ENCODE results near the gene MAP3K5.

Gene MAP3K5

DNA sequence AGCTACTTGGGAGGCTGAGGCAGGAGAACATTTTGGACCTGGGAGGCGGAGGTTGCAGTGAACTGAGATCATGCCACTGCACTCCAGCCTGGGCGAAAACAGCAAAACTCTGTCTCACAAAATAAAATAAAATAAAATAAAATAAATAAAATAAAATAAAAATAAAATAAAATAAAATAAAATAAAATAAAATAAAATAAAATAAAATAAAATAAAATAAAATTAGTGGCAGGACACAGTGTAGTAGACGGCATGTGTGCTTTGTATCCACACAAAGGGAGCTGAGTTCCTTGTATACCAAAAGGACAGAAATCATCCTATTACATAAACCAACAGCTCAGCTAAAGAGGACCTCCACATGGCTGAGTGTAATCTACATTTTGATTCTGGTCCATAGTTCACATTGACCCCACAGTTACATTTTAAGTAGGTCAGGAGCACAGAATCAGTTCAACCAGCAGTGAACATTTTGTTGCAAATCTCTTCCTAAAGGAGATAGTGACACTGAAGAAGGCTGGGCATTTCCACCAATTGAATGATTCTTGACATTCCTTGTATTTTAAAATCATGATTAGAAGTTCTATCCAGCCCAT is 150.3 kb downstream of the MAP3K5 start:
- TF ChIP-seq OSR1 (CRISPR knock-in tag; IDR thresholded peaks at IDR 0.05) (no peak), BACH2 (CRISPR knock-in tag; IDR thresholded peaks at IDR 0.05; ENCODE audit: borderline replicate concordance) (no peak), POU6F1 (CRISPR knock-in tag; IDR thresholded peaks at IDR 0.05; ENCODE audit: borderline replicate concordance, low read depth) (no peak), CREB5 (CRISPR knock-in tag; IDR thresholded peaks at IDR 0.05; ENCODE audit: low read depth) (no peak), RARB (CRISPR knock-in tag; IDR thresholded peaks at IDR 0.05) (no peak), ARNTL (CRISPR knock-in tag; IDR thresholded peaks at IDR 0.05; ENCODE audit: borderline replicate concordance, low read depth) (no peak), ZNF8 (CRISPR knock-in tag; IDR thresholded peaks at IDR 0.05) (no peak), PPARA (CRISPR knock-in tag; IDR thresholded peaks at IDR 0.05; ENCODE audit: borderline replicate concordance) (no peak), ZC3H10 (CRISPR knock-in tag; IDR thresholded peaks at IDR 0.05) (no peak), ZNF70 (CRISPR knock-in tag; IDR thresholded peaks at IDR 0.05) (no peak), TOX (CRISPR knock-in tag; IDR thresholded peaks at IDR 0.05; ENCODE audit: borderline replicate concordance) (no peak), TCF4 (CRISPR knock-in tag; IDR thresholded peaks at IDR 0.05; ENCODE audit: borderline replicate concordance) (no peak), GLIS3 (CRISPR knock-in tag; IDR thresholded peaks at IDR 0.05) (no peak), ESRRG (CRISPR knock-in tag; IDR thresholded peaks at IDR 0.05) (no peak), ZNF565 (CRISPR knock-in tag; conservative IDR thresholded peaks at IDR 0.05; ENCODE audit: low read depth) (no peak), CSDC2 (CRISPR knock-in tag; IDR thresholded peaks at IDR 0.05) (no peak), PATZ1 (CRISPR knock-in tag; IDR thresholded peaks at IDR 0.05; ENCODE audit: borderline replicate concordance) (no peak), SNAI2 (CRISPR knock-in tag; IDR thresholded peaks at IDR 0.05) (no peak)
- no peak for ATAC-seq

- ATAC-seq, result no peak
- TF ChIP-seq GLIS3 (CRISPR knock-in tag; IDR thresholded peaks at IDR 0.05), result no peak
- no peak for TF ChIP-seq ZNF8 (CRISPR knock-in tag; IDR thresholded peaks at IDR 0.05)
- TF ChIP-seq RARB (CRISPR knock-in tag; IDR thresholded peaks at IDR 0.05), result no peak
- no peak for TF ChIP-seq ISL1 (CRISPR knock-in tag; IDR thresholded peaks at IDR 0.05)
- no peak for TF ChIP-seq ZNF565 (CRISPR knock-in tag; conservative IDR thresholded peaks at IDR 0.05; ENCODE audit: low read depth)
- no peak for TF ChIP-seq ESRRG (CRISPR knock-in tag; IDR thresholded peaks at IDR 0.05)
- TF ChIP-seq ZNF70 (CRISPR knock-in tag; IDR thresholded peaks at IDR 0.05), result no peak
- TF ChIP-seq ZFP30 (CRISPR knock-in tag; IDR thresholded peaks at IDR 0.05), result no peak
- TF ChIP-seq TOX (CRISPR knock-in tag; IDR thresholded peaks at IDR 0.05; ENCODE audit: borderline replicate concordance), result no peak
- TF ChIP-seq, protein P1, sequence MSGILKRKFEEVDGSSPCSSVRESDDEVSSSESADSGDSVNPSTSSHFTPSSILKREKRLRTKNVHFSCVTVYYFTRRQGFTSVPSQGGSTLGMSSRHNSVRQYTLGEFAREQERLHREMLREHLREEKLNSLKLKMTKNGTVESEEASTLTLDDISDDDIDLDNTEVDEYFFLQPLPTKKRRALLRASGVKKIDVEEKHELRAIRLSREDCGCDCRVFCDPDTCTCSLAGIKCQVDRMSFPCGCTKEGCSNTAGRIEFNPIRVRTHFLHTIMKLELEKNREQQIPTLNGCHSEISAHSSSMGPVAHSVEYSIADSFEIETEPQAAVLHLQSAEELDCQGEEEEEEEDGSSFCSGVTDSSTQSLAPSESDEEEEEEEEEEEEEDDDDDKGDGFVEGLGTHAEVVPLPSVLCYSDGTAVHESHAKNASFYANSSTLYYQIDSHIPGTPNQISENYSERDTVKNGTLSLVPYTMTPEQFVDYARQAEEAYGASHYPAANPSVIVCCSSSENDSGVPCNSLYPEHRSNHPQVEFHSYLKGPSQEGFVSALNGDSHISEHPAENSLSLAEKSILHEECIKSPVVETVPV (CRISPR knock-in tag; IDR thresholded peaks at IDR 0.05), result no peak
- TF ChIP-seq BACH2 (CRISPR knock-in tag; IDR thresholded peaks at IDR 0.05; ENCODE audit: borderline replicate concordance), result no peak
- TF ChIP-seq, protein P2, sequence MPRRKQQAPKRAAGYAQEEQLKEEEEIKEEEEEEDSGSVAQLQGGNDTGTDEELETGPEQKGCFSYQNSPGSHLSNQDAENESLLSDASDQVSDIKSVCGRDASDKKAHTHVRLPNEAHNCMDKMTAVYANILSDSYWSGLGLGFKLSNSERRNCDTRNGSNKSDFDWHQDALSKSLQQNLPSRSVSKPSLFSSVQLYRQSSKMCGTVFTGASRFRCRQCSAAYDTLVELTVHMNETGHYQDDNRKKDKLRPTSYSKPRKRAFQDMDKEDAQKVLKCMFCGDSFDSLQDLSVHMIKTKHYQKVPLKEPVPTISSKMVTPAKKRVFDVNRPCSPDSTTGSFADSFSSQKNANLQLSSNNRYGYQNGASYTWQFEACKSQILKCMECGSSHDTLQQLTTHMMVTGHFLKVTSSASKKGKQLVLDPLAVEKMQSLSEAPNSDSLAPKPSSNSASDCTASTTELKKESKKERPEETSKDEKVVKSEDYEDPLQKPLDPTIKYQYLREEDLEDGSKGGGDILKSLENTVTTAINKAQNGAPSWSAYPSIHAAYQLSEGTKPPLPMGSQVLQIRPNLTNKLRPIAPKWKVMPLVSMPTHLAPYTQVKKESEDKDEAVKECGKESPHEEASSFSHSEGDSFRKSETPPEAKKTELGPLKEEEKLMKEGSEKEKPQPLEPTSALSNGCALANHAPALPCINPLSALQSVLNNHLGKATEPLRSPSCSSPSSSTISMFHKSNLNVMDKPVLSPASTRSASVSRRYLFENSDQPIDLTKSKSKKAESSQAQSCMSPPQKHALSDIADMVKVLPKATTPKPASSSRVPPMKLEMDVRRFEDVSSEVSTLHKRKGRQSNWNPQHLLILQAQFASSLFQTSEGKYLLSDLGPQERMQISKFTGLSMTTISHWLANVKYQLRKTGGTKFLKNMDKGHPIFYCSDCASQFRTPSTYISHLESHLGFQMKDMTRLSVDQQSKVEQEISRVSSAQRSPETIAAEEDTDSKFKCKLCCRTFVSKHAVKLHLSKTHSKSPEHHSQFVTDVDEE (CRISPR knock-in tag; IDR thresholded peaks at IDR 0.05), result no peak
- TF ChIP-seq ZFP3 (CRISPR knock-in tag; IDR thresholded peaks at IDR 0.05), result no peak
- TF ChIP-seq PATZ1 (CRISPR knock-in tag; IDR thresholded peaks at IDR 0.05; ENCODE audit: borderline replicate concordance), result no peak
- TF ChIP-seq POU6F1 (CRISPR knock-in tag; IDR thresholded peaks at IDR 0.05; ENCODE audit: borderline replicate concordance, low read depth), result no peak
- TF ChIP-seq CREB5 (CRISPR knock-in tag; IDR thresholded peaks at IDR 0.05; ENCODE audit: low read depth), result no peak
- TF ChIP-seq PPARA (CRISPR knock-in tag; IDR thresholded peaks at IDR 0.05; ENCODE audit: borderline replicate concordance), result no peak
- no peak for TF ChIP-seq OSR1 (CRISPR knock-in tag; IDR thresholded peaks at IDR 0.05)
Observed at GRCh38 chr6:136641166-136641565, 151.1 kb downstream of the MAP3K5 start.
